Activated T-helper 9 cell treated with anti-CD3 and anti-CD28 coated beads, Interleukin-2, amount 50 U/mL, for 16 hours (primary cell): ENCODE data around the gene COQ8B.

ENCODE experiments used
- DNase-seq: peaks from one replicate; pipeline ENCODE4 v3.0.0-alpha.2; 2020; ENCODE audit warnings: low read depth

COQ8B gene

DNA sequence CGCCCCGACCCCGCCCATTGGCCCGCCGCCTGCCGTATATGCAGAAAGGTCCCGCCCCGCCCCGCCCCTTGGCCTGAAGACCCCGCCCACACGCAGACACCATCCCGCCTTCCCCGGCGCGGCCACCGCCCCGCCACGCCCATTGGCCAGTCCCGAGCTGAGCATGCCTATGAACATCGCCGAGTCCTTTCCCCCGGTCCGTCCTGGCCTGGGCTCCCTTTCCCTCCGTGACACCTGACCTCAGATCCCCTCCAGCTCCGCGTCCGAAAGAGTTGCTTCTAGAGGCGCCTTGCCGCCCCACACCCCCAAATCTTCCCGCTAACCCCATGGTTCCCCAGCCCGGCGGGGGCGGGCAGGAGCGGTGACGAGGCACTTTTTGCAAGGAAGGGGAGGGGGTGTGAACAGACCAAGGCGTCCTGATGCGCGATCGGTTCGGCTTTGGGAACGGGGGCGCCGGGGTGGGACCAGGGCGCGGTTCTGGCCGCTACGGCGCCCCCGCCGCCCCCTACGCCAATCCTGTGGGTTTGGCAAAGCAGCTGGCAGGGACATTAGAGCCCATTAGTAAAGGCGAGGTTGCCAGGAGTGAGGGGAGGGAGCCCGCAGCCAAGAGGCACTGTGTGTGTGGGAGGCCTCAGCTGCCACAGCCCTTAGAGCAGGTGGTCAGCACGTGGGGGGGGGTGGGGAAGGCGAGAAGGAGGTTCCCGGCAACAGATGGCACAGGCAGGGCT, 25.8 kb downstream of the COQ8B start:
- DNase-seq, result peak; percentile 86

DNA sequence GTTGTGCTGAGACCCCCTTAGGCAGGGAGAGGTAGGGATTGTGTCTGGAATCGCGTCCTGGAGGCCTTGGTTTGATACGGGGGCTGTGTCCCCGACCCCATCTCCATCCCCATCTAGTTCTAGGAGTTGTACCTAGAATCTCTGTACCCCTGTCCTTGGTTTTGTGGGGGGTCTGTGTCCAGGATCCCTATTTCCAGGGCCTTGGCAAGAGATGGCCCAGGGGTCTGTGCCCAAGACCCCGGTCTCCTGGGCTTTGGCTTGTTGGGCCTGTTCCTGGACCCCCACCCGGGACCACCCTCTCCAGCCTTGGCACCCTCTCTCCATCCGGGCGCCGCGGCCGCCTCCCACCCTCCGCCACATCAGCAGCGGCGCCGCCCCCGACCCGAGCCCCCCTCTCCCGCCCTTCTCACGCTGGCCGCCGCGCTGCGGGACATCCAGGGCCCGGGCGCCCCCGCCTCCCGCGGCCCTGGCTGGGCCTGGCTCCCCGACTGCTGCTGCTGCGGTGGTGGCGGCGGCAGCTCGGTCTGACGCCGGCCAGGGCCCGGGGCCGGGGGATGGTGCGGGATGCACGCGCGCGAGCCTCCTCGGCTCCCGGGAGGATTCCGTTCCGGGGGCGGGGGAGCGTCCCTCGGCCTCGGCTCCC, 26.5 kb downstream of the COQ8B start, which contains the start of gene NUMBL:
NUMBL (minus strand) TSS at position 602 of the 643 bp plus-strand sequence; CDS start at position 434, 168 bp downstream.
- DNase-seq, result no peak

- DNase-seq, result no peak
Observed at GRCh38 chr19:40689339-40690049, 27.2 kb downstream of the COQ8B start.

DNA sequence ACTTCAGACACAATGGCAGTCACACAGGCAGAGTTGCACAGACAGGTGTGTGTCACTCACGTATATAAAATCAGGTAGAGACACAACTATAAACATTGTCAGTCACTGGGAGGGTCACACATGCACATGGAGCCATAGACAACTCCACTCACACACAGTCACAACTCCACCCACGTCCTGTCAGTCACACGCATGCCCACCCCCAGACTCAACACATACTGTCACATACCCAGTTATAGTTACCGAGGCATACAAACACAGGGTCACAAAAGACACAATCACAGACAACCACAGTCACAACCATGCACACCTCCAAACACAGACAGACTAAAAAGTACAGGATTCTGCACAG, 27.7 kb downstream of the COQ8B start:
- no peak for DNase-seq

GRCh38 chr19:40688309-40688708, 28.4 kb downstream of the COQ8B start:
- no peak for DNase-seq

- DNase-seq, result no peak
Observed at GRCh38 chr19:40687525-40688016, 29.1 kb downstream of the COQ8B start.

- DNase-seq, result no peak
Observed at GRCh38 chr19:40686882-40687524, 29.7 kb downstream of the COQ8B start.

DNA sequence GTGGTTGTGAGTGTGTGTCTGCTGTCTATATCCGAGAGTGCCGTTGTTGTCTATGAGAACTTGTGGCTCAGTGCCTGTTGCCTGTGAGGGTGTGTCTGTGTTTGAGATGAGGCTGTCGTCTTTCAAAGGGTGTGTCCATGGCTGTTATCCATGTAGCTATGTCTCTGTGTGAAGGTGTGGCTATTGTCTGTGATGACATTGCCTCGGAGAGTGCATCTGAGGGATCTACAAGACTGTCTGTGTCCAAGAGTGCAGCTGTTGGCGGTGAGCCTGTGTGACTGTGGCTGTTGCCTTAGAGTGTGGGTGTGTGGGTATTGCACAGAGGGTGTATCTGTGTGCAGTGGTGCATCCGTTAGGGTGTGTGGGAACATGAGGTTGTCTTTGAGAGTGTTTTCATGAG, 31.1 kb downstream of the COQ8B start:
- DNase-seq, result no peak

GRCh38 chr19:40685016-40685526, 31.6 kb downstream of the COQ8B start:
- no peak for DNase-seq

DNA sequence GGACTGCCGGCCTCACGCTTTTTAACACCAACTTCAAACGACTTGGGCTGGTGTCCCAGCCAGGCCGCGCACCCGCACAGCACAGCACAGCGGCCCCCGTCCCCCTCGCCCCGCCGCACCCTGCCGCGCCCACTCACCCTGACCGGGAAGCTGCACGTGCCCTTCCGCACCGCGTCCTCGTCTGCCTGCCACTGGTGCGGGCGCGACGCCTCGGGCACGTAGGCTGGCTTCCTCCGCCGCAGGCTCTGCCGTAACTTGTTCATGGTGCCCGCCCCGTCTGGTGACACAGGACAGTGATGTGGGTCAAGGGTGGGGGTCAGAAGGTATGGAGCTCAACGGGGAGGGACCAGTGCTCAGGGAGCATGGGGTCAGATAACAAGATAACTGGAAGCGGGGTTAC, 32.4 kb downstream of the COQ8B start:
- DNase-seq, result no peak

GRCh38 chr19:40683437-40683836, 33.2 kb downstream of the COQ8B start:
- DNase-seq, result no peak

DNA sequence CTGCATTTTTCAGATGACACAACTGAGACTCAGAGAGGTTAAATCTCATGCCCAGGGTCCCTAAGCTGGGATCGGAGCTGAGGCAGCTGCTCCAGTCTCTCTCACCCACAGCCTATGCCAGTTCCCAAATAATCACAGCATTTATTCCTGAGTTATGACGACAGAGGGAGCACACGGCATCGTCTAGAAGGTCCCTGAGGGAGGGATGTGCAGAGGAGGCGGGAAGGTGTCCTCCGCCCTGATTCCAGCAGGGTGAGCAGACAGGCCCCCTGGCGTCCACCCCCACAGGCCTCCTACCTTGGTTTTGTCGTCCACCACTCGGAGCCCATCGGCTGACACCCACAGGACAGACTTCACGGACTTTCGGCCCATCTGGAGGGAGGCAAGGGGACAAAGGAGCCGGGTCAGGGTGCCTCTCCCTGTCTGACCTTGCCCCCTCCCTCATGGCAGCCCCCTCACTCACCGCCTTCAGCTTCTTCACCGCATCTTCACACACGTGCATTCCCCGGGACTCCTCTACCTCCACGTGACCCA, 34.2 kb downstream of the COQ8B start:
- no peak for DNase-seq

GRCh38 chr19:40681039-40681438, 35.6 kb downstream of the COQ8B start:
- no peak for DNase-seq

DNA sequence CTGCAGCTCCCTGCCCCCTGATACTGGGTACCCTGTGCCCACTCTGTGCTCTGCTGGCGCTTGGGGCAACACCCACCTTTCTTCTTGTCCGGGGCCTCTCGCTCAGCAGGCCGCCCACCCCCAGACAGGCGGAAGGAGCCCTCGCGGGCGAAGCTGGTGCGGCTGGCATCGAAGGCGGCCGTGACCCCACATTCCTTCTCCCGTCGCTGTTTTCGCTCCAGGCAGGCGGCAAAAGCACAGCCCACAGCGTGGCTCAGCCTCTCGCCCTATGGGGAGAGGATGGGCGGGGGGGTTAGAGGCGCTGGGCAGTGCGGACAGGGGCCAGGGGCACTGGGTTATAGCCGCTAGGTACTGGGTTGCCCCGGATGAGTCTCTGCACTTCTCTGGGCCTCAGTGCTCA, 39.5 kb downstream of the COQ8B start:
- no peak for DNase-seq

GRCh38 chr19:40674291-40674690, 42.4 kb downstream of the COQ8B start:
- DNase-seq, result no peak

DNA sequence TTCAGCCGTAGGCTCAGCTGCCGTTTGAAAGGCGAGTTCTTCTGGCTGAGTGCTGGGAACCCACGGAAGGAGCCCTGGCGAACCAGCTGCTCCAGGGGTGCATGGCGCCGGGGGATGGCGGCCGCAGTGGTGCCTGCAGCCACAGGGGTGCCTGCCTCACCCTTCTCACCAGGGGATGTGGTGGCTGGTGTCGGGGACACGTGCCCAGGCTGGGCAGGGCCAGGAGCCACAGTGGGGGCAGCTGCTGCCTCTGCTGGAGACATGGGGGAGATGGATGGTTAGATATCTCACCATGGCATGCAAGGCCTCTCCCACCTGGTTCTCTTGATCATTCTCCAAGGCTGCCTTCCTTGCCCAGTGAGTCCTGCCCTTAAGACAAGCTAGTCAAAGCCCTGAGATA, 43.3 kb downstream of the COQ8B start:
- DNase-seq, result no peak

- no peak for DNase-seq
Observed at GRCh38 chr19:40672573-40673299, 44.0 kb downstream of the COQ8B start.

DNA sequence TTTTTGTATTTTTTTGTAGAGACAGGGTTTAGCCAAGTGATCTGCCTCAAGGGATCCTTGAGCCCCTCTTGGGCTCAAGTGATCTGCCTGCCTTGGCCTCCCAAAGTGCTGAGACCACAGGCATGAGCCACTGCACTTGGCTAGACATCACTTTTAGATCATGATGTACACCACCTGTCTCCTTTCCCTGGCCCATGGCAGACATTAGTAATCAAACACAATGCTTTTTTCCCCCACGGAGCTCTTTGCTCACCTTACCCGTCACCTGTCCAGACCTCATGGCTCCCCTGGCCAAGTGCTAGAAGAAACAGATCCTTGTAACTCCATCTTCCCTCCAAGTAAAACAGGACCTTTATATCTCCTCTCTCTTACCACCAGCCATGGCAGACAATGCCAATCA, 44.6 kb downstream of the COQ8B start:
- no peak for DNase-seq

DNA sequence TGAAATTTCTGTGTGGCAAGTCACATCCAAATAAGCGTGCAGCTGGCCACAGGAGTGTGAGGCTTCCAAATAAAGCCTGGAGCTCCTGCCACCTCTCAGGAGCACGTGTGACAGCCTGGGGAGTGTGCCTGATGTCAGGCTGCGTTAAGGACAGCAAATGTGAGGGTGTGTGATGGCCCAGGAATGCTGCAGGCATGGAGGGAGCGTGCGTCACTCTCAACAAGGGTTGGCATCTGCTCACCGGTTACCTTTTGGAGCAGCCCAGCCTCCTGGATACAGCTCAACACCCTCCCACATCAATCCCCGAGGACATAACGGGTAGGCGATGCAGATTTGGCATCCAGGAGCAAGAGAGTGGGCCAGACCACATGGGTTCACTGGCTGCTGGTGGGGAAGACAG, 45.3 kb downstream of the COQ8B start:
- no peak for DNase-seq

GRCh38 chr19:40668991-40669614, 47.6 kb downstream of the COQ8B start:
- DNase-seq, result no peak

GRCh38 chr19:40667602-40668001, 49.1 kb downstream of the COQ8B start:
- DNase-seq, result no peak
